Medulla oblongata (tissue), 1 donor: ENCODE data around the gene RNF157.
"Not testable (repeated sequence)": the region's sequence is repeated elsewhere in the genome, so short reads cannot be mapped to it uniquely, and the experiment has no call there.

Experiments
- DNase-seq: peaks from one replicate; pipeline ENCODE4 v3.0.0-alpha.2; 2015; ENCODE audit errors: extremely low spot score

Gene RNF157

DNA sequence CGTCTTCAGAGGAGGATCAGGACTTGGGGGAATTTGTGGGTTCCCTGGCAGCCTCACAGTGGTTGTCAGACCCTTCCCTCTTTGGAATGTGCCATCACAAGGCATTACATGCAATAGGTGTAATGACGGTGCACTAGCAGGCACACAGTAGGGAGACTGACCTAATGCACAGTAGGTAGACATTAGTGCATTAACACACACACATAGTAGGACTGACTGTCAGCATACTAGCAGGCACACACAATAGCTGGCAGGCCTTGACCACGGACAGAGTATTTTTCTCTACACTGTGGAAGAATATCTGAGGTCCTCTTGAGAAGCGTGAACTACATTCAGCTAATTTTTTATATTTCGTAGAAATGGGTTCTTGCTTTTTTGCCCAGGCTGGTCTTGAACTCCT is 14.0 kb upstream of the RNF157 start:
- no peak for DNase-seq

DNA sequence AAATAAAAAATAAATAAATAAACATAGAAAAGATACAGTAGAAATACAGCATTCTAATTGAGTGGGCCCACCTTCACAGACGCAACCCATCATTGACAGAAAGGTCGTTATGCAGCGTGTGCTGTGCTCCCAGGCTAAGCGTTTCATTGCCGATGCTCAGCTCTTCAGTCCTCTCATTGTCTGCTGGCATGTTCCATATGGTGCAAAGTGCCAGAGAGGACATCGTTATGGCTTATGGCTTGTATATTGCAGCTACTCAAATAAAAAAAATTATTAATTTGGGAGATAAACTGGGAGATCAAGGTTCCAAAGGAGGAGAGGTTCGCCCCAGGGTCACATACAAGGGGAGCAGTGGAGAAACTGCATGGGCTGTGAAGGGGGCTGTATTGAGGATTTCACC is 13.5 kb upstream of the RNF157 start:
- DNase-seq, result no peak

DNA sequence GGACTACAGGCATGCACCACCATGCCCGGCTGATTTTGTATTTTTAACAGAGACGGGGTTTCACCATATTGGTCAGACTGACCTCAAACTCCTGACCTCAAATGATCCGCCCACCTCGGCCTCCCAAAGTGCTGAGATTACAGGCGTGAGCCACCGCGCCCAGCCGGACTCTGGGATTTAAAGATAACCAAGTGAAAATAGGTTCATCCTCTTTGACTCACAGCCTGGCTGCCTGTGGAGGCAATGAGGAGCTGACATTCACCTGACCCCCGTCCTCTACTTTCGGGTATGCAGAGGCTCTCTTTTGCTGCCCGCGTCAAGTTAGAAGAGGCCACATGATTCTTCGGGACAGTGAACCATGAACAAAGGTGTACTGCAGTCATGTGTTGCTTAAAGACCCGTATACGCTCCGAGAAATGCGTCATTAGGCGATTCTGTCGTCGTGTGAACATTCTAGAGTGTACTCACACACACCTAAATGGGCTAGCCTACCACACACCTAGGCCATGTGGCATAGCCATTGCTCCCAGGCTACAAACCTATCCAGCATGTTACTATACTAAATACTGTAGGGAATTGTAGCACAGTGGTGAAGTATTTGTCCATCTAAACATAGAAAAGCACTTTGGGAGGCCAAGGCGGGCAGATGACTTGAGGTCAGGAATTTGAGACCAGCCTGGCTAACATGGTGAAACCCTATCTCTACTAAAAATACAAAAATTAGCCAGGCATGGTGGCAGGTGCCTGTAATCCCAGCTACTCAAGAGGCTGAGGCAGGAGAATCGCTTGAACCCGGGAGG is 12.9 kb upstream of the RNF157 start:
- not testable (repeated sequence) for DNase-seq

DNA sequence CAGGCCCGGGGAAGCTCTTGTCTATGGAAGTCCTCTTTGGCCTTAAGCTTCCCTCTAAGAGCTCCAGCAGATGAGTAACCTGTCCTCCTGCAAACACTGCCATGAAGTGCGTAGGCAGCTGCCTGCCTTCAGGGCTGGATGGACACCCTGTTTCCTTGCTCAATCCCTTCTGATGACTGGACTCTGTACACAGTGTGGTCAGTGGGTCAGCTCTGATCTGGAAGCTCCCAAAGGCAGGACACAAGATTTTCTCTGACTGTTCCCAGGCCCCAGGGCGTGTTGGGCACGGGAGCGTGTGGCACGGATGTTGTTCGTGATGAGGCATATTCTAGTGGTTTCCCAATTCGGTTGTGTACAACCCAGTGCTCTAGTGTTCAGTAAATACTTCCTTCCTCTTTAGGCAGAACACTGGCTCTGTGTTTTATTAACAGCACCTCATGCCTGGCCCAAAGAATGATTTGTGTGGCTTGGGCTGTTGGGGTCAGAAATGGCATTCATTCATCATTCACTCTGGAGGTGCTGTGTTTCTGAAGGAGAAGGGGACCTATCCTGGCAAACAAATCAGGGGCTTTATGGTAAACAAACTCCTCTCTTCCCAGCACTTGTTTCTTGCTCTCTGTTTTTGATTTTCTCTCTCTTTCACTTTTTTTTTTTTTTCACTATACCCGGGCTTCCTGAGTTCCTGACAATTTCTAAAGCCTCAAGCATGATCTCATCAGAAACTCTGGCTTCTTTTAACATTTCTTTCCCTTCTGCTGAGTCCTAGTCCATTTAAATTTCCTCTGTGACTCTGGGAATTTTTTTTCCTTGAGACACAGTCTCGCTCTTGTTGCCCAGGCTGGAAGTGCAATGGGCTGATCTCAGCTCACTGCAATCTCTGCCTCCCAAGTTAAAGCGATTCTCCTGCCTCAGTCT is 12.0 kb upstream of the RNF157 start:
- peak; percentile 58 for DNase-seq

DNA sequence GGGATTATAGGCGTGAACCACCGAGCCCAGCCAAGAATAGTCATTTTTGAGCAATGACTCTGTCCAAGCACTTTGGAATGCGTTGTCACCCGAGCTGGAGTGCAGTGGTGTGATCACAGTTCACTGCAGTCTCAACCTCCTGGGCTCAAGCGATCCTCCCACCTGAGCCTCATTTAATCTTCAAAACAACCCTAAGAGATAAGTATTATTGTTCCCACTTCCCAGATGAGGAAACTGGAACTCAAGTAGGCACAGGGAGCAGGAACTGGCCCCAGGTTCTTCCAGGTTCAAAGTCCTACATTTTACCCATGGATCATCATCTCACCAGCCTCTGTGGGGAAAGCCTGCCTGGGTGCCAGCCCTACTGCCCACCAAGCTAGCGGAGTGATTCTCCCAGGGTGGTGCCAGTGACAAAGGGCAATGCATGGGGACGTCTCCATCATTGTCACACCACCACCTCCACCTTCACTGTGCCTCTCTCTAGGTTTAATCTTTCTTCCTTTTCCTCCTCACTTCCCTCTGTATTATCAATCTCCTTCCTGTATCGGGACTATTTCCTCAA is 11.3 kb upstream of the RNF157 start:
- DNase-seq, result no peak

DNA sequence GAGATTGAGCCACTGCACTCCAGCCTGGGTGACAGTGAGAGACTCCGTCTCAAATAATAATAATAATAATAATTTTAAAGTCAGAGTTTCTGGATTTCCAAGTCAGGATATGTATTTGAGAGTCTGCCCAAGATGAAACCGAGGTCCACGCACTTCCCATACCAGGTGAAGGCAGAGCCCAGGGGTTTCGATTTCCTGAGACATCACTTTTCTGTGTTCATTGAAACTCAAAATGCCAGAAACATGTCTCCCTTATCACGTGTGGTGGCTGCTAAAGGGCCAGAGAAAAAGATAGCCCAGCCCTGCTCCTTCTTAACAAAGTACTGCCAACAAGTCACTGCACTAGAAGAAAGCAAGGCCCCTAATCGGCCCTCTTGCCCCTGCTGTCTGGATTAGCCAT is 9.8 kb upstream of the RNF157 start:
- no peak for DNase-seq

DNA sequence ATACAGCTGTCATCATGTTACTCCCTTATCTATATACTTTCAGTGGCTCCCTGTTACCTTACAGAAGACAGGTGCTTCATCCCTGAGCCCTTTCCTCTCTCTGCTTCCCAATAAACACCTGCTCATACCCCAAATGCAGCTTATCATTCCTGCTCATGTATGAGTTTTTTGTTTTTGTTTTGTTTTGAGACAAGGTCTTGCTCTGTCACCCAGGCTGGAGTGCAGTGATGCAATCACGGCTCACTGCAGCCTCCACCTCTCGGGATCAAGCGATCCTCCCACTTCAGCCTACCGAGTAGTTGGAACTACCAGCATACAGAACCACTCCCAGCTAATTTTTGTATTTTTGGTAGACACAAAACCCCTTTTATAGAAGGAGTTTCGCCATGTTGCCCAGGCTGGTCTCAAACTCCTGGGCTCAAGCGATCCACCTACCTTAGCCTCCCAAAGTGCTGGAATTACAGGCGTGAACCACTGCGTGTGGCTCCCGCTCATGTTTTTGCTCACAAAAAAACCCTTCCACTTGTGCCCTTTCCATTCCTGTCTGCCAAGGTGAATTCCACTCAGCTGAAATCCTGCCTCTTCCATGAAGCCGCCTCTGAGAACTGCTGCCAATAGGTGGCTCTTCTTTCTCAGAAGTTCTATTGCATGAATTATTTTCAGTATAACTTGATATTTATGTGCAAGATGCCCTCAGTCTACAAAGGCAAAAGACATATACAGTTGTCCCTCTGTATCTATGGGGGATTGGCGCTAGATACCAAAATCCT is 7.9 kb upstream of the RNF157 start:
- DNase-seq, result no peak

DNA sequence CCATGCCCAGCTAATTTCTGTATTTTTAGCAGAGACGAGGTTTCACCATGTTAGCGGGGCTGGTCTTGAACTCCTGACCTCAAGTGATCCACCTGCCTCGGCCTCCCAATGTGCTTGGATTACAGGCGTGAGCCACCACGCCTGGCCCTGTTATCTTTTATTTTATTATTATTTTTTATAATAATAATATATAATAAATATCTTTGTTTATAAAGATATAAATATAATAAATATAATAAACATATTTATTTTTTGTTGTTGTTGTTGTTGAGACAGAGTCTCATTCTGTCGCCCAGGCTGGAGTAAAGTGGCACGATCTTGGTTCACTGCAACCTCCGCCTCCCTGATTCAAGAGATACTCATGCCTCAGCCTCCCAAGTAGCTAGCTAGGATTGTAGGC is 7.0 kb upstream of the RNF157 start:
- DNase-seq, result no peak

DNA sequence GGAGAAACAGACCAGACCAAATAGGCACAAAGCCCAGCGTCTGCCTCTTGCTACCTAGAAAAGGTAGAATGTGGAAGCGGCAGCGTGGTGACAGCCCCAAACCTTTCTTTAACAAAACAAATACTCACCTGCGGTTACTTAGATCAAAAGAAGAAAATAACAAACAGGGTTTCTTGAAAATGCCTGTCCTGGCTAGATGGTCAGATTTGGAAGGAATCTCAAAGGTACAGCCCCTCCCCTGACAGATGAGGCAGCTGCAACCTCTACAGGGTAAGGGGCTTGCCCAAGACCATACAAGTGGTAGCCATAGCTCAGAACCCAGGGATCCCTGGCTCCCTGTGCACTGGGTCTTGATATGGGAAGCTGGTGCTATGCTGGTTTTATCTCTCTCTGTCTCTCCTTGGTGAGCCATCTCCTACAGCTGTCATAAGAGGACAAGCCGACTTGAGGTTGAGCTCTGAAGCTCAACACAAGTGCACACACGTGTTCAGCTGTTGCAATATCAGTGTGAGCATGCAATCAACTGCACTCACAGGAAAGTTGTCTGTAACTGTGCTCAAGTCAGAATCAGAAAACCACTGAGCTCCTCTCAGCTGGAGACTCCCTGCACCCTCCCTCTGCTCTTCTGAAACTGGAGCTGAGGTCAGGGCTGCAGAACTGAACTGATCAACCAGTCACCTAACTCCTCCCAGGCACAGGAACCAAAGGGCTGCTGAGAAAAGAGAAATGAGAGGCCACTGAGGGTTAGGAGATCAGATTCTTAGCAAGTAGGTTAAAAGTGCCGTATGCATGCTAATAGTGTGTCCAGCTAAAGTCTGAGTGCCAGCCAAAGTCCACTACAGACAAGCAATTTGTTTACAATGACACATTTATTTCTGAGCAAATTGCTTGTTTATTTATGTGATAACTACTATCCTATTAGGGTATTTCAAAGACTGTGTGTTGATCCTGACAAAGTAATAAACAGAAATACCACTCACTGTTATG is 6.1 kb upstream of the RNF157 start:
- peak; percentile 30 for DNase-seq

DNA sequence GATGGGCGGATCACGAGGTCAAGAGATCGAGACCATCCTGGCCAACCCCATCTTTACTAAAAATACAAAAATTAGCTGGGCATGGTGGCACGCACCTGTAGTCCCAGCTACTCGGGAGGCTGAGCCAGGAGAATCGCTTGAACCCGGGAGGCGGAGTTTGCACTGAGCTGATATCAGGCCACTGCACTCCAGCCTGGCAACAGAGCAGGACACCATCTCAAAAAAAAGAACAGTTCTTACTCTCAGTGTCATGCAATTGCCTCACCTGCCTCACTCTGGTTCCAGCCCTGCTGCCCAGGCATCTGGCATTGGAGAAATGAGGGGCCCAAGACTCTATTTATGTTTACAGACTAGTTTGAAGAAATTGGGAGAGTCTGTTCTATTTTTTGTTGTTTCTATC is 4.4 kb upstream of the RNF157 start:
- not testable (repeated sequence) for DNase-seq

DNA sequence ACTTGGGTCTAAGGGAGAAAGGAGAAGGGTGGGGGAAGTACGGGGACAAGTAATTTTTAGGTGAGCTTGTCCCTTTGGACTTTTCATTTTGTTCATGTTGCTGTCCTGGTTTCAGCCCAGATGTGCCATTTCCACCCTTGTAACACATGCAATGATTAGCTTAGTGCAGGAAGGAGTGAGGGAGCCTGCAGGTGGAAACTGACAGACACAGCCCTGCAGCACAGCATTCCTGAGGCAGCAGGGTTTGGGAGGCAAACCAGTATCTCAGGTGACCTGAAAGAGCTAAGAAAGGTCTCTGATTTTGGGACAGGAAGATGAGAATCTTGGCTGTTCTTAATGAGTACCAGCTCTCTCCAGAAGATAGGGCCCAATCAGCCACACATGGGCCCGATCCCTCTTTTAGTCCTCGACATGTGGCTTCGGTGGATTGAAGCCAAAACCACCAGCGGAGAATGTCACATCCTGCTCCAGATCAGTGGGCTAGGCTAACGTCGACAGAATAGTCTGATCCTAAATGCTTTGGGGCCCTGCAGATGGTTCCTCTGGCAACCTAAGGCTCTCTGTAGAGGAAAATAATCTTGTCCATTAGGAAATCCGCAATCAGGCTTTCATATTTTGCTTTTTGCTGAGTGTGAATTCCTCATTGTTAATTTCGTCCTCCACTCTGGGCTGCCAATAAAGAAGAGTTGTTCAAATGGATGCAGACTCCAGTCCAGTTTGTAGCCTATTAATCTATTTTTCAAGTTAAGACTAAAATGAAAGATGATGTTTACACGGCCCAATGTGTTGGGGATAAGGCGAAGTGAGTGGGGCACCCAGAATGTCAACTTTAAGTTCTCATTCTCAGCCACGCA is 3.8 kb upstream of the RNF157 start:
- DNase-seq, result peak; percentile 42

DNA sequence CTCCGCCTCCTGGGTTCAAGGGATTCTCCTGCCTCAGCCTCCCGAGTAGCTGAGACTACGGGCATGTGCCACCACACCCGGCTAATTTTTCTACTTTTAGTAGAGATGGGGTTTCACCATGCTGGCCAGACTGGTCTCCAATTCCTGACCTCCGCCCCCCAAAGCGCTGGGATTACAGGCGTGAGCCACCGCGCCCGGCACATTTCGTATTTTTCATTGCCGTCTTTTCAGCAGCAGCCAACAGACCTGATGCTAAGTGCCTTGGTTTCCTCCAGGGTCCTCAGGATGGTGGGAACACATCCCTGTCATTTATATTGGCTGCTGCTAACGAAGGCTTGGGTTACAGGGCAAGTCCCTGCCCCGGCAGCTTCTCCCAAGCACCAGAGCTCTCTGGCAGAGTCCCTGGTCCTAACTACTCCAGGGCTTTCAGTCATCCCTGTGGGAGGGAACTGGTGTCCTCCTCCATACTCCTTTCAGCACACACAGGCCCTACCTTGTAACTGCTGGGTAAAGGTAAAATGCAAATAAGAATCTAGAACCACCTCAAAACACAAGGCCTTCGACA is 1.5 kb upstream of the RNF157 start:
- DNase-seq, result no peak

DNA sequence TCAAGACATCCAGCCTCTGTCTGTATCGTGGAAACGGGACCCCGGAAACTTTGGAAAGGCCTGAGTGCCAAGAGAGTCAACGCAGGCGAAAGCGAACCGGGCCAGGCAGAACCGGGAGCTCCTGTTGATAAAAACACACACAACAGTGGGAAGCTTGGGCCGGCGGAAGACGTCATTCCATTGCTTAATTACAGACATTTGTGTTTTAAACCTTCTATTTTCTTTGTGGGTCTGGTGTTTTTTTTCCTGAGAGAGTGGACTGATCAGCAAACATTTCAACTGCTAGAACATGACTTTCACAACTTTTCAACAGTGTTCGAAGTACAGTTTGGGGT is 878 bp upstream of the RNF157 start:
- DNase-seq, result peak; percentile 40

DNA sequence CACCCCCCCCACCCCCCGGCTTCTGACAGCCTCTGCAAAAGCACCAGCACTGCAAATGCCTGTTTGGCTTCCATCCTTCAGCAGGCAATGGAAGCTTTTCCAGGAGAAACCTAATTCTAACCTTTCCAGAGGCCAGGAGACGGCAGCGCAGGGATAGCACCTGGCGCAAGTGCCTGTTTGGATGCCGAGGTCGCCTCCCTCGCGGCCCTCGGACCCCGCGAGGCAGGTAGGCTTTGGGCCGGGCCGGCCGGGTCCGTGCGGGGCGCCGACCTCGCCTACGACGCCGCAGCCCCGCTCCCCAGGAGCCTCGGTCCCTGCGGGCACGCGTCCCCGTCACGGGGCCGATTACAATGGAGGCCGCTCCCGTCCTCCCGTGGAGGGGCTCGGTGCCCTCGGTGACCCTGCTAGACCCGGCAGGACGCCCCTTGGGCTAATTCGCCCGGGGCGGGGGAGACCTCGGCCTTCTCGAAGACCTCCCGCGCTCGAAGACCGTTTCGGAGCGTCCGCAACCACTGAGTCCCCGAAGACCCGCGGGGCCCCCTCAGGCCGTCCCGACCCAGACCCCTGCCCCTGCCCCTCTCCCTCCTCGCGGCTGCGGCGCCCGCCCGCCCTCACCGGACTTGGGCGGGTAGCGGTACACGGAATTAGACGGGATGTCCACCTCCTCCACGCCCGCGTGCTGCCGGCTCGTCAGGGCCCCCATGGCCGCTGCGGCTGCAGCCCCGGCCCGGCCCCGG is 587 bp downstream of the RNF157 start:
- no peak for DNase-seq

DNA sequence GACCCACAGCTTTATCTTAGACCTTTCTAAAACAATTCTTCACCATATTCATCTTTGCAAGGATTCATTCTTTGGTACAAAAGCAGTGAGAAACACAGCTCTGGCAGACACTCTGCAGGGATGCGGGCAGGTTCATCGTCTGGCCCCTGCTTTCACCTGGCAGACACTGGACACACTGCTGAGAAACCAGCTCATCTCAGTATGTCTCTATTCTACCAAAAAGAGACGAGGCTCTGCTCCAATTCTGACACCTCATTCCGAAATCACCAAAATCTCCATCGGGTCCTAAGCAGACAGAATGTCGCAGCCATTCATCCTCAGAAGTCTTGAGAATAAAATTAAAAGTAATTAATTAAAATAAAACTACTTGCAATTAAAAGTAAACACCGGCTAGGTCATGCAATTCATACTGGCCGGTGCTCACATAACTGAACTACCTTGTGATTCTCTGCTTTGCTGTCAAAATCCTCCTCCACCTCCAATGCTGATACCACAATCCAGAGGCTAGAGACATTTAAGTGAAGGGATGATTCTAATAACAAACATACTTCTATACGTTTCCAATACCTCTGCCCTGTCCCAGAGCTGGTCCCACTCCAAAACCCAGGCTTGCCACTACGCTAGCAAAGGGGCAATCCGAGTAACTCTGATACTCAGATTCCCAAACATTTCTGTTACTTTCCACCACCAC is 1.3 kb downstream of the RNF157 start:
- DNase-seq, result peak; percentile 22

DNA sequence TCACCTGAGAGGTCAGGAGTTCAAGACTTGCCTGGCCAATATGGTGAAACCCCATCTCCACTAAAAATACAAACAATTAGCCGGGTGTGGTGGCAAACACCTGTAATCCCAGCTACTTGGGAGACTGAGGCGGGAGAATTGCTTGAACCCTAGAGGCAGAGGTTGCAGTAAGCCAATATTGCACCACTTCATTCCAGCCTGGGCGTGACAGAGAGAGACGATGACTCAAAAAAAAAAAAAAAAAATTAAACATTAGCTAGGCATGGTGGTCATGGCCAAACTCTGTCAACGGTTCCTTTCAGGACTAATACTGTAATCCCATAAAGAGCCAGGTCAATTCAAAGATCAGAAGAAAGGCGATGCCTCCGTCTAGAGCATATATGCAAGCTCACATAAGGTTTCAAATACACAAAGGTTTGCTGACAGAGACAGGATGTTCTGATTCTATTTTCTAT is 2.4 kb downstream of the RNF157 start:
- DNase-seq, result no peak

DNA sequence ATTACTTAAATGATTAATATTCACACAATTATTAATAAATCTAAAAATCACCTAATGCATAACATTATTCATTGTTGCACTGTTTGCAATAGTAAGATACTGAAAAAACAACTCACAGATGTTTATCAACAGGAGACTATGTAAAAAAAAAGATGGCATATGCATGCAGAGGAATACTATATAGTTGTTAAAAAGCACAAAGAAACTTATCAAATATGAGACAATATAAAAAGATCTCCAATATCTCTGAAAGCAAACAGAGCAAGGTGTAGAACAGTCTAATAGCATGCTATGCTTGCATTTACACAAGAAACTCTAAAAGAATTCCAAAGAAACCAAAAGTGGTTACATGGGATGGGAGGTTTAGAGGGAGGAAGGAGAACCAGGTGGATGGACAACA is 3.7 kb downstream of the RNF157 start:
- DNase-seq, result no peak

DNA sequence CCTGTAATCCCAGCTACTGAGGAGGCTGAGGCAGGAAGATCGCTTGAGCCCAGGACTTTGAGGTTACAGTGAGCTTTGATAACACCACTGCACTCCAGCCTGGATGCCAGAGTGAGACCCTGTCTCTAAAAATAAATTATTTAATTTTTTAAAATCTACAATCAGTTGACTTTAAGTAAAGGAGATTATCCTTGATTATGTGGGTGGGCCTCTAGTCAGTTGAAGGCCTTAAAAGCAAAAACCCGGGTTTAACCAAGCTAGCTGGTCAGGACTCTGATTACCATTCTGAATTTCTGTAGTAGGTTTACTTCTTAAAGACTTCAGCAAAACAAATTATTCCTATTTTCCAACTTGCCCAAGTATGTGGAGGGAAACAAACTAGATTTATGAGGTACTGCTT is 4.4 kb downstream of the RNF157 start:
- DNase-seq, result no peak
